Skin epidermis (tissue), 12 donors: ENCODE results near the gene GGA3.
"Not testable (repeated sequence)": the region's sequence is repeated elsewhere in the genome, so short reads cannot be mapped to it uniquely, and the experiment has no call there.

Experiments
- H3K27ac ChIP-seq, 21 experiments: fragments of 200-600 bp; sonication (generic) in 11 of 21; one replicate each; pipeline ENCODE4 v1.5.0; 2020; ENCODE audit warnings: mild to moderate bottlenecking in 3 of 21, inconsistent platforms in 2 of 21, moderate library complexity in 2 of 21
- H3K4me3 ChIP-seq, 7 experiments: fragments of 200-600 bp; sonication (generic) in 2 of 7; one replicate each; pipeline ENCODE4 v1.5.0; 2020; ENCODE audit warnings: inconsistent platforms in 2 of 7, mild to moderate bottlenecking in 2 of 7, moderate library complexity in 1 of 7

GGA3 gene

GRCh38 chr17:75277664-75278071 is 16.3 kb upstream of the GGA3 start:
- H3K4me3 ChIP-seq: no peak overlapping the region
- peak overlapping the region in 3 of 21 experiments; percentile 6 to 49 (median 24) for H3K27ac ChIP-seq

- Histone ChIP-seq H3K27ac (no peak overlapping the region), H3K4me3 (no peak overlapping the region)
Observed at GRCh38 chr17:75273977-75274708, 12.7 kb upstream of the GGA3 start.

- peak overlapping the region in 4 of 21 experiments; percentile 2 to 96 (median 90) for H3K27ac ChIP-seq
- H3K4me3 ChIP-seq: no peak overlapping the region
Observed at GRCh38 chr17:75272848-75273184, 11.4 kb upstream of the GGA3 start.

GRCh38 chr17:75271955-75272847 is 10.8 kb upstream of the GGA3 start:
- Histone ChIP-seq H3K4me3 (peak overlapping the region; percentile 67 to 95 (median 84)), H3K27ac (peak overlapping the region in 19 of 21 experiments; percentile 2 to 97 (median 87))

GRCh38 chr17:75271233-75271954 is 10.0 kb upstream of the GGA3 start:
- peak overlapping the region; percentile 67 to 95 (median 84) for H3K4me3 ChIP-seq
- peak overlapping the region in 20 of 21 experiments; percentile 53 to 97 (median 87) for H3K27ac ChIP-seq

- Histone ChIP-seq H3K27ac (peak within 1 kb of the TSS; percentile 67 to 97 (median 93)), H3K4me3 (peak within 1 kb of the TSS; percentile 67 to 95 (median 84))
Observed at GRCh38 chr17:75270966-75271232, 9.5 kb upstream of the GGA3 start, which contains the start of gene MIF4GD. MIF4GD (minus strand) TSS chr17:75271231; CDS start chr17:75270195, 1,036 bp downstream.

- Histone ChIP-seq H3K4me3 (peak overlapping the region; percentile 67 to 95 (median 84)), H3K27ac (peak overlapping the region; percentile 67 to 97 (median 93))
Observed at GRCh38 chr17:75270218-75270965, 9.0 kb upstream of the GGA3 start.

GRCh38 chr17:75269844-75270217 is 8.4 kb upstream of the GGA3 start:
- Histone ChIP-seq H3K27ac (peak overlapping the region; percentile 67 to 97 (median 93)), H3K4me3 (peak overlapping the region; percentile 67 to 95 (median 84))

- peak overlapping the region in 7 of 21 experiments; percentile 5 to 61 (median 34) for H3K27ac ChIP-seq
- no peak overlapping the region for H3K4me3 ChIP-seq
Observed at GRCh38 chr17:75267411-75268232, 6.2 kb upstream of the GGA3 start.

- no peak overlapping the region for H3K4me3 ChIP-seq
- H3K27ac ChIP-seq: peak overlapping the region in 7 of 21 experiments; percentile 5 to 61 (median 34)
Observed at GRCh38 chr17:75267153-75267410, 5.7 kb upstream of the GGA3 start.

GRCh38 chr17:75266316-75267152 is 5.1 kb upstream of the GGA3 start:
- Histone ChIP-seq H3K27ac (peak overlapping the region in 1 of 21 experiments; percentile 61), H3K4me3 (no peak overlapping the region)

- no peak overlapping the region for H3K4me3 ChIP-seq
- H3K27ac ChIP-seq: peak overlapping the region in 1 of 21 experiments; percentile 61
Observed at GRCh38 chr17:75265614-75266315, 4.4 kb upstream of the GGA3 start.

- H3K27ac ChIP-seq: peak overlapping the region in 2 of 21 experiments; percentile 96 to 99
- no peak overlapping the region for H3K4me3 ChIP-seq
Observed at GRCh38 chr17:75263055-75263454, 1.6 kb upstream of the GGA3 start.

GRCh38 chr17:75262112-75262606 is 753 bp upstream of the GGA3 start:
- H3K27ac ChIP-seq: peak overlapping the region; percentile 91 to 100 (median 96)
- peak overlapping the region; percentile 66 to 94 (median 74) for H3K4me3 ChIP-seq

GRCh38 chr17:75260641-75261335 is 618 bp downstream of the GGA3 start:
- H3K4me3 ChIP-seq: peak overlapping the region; percentile 66 to 94 (median 74)
- H3K27ac ChIP-seq: peak overlapping the region; percentile 91 to 100 (median 96)

- not testable (repeated sequence) for H3K27ac ChIP-seq, H3K4me3 ChIP-seq
Observed at GRCh38 chr17:75257228-75257627, 4.2 kb downstream of the GGA3 start.
